IPS-11a (cell line): Measurements from ENCODE around the gene PITPNM3.
A peak's percentile ranks its signal among the peaks of the same experiment; 100 is the strongest.
"Not testable (repeated sequence)": the region's sequence is repeated elsewhere in the genome, so short reads cannot be mapped to it uniquely, and the experiment has no call there.

Source experiments
- H3K4me3 ChIP-seq: one replicate; pipeline ENCODE4 v1.5.1; 2013; ENCODE audit warnings: low read depth, low read length, control low read depth

The PITPNM3 gene

DNA sequence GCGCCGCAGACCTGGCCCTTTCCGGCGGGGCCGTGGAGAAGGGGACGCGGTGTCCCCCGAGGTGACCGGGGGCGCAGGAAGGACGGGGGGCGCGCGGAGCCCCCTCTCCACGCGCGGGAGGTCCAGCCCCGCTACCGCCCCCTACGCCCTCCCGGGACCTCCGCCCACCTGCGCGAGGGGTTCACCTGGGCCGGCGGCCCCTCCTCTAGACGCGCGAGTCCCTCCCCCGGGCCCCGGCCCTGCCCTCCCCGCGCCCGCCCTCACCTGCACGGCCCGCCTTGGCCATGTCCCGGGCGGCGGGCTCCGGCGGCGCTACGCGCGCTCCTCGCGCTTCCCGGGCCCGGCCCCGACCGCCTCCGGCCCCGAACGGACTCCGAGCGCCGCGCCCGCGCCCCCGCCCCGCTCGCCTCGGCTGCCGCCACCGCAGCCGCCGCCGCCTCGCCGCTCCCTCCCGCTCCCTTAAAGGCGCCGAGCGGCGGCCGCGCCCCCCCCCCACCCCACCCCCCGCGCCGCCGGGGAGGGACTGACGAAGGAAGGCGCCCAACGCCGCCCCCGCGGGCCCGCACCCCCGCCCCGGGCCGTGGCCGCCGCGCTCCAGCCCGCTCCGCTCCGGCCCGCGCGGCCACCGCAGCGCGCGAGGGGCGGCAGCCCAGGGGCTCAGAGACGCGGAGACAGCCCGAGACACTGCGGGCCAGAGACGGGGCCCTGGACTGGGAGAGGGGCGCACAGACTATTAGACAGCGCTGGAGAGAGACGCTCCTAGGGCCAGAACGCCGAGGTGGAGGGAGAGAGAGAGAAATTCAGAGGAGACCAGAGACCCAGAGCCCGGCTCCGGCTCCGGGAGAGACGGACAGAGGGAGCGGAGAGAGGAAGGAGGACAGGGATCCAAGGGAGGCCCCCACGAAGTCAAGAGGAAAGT is at the start of gene PITPNM3:
TSS of gene PITPNM3 (minus strand) at position 435 of the 919 bp plus-strand sequence. CDS start at position 286, 149 bp downstream.
- peak within 1 kb of the TSS; percentile 53 for H3K4me3 ChIP-seq

DNA sequence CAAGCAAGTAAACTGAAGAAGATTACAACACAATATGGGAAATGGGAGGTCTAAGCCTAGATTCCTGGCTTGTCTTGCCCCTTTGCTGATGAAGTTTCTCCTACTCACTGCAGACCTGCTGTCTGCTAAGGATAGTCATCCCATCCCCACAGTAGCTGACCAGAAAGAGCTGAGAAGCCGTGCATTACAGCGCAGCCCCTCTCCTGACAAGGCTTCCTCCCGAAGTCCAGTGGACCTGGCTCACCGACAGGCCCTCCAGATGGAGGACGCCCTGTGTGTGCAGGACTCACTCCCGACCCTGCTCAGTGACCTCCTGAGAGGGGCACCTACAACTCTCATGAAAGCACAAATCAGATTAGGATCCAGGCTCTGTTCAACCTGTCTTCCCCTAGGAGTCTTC is 48.8 kb upstream of the PITPNM3 start:
- H3K4me3 ChIP-seq, result no peak overlapping the region

DNA sequence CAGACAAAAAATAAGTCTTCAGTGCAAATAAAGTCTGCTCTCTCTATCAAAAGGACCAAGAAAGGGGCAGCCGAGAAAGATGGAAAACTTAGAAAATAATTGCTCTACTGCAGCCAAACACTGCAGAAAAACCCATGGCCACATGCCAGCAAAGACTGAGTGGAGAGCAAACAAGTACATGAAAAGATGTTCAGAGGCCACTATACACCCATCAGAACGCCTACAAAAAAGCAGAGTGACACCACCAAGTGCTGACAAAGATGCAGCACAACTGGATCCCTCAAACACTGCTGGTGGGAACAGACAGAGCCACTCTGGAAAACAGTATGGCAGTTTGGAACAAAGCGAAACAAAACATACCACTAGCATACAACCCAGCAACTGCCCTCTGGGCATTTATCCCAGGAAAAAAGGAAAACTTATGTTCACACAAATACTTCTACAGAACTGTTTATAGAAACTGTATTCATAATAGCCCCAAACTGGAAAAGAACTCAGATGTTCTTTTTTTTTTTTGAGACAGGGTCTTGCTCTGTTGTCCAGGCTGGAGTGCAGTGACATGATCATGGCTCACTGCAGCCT is 47.5 kb upstream of the PITPNM3 start:
- no peak overlapping the region for H3K4me3 ChIP-seq

- H3K4me3 ChIP-seq, result no peak overlapping the region
Observed at GRCh38 chr17:6602141-6602540, 45.8 kb upstream of the PITPNM3 start.

- H3K4me3 ChIP-seq, result no peak overlapping the region
Observed at GRCh38 chr17:6599364-6599763, 43.0 kb upstream of the PITPNM3 start.

- no peak overlapping the region for H3K4me3 ChIP-seq
Observed at GRCh38 chr17:6597727-6598126, 41.4 kb upstream of the PITPNM3 start.

DNA sequence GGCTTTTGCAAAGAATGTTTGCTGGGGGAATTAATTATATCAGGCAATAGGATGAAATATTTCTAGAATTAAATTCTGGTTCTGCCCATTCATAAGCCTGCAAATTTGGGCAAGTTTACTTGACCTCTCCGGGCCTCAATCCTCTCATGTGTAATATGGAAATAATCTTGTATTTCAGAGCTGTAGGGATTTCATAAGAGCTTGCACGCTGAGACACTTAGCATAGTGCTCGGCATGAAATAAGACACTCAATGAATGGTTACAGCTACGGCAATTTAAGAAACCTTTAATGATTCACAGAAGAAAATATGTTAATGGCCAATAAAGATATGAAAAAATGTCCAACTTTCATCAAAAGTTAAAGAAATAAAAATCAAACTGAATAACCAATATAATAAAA is 40.6 kb upstream of the PITPNM3 start:
- H3K4me3 ChIP-seq, result no peak overlapping the region

GRCh38 chr17:6596511-6596910 is 40.2 kb upstream of the PITPNM3 start:
- H3K4me3 ChIP-seq, result no peak overlapping the region

GRCh38 chr17:6596081-6596480 is 39.7 kb upstream of the PITPNM3 start:
- H3K4me3 ChIP-seq, result no peak overlapping the region

- not testable (repeated sequence) for H3K4me3 ChIP-seq
Observed at GRCh38 chr17:6593371-6593770, 37.0 kb upstream of the PITPNM3 start.

GRCh38 chr17:6592173-6592572 is 35.8 kb upstream of the PITPNM3 start:
- no peak overlapping the region for H3K4me3 ChIP-seq

- no peak overlapping the region for H3K4me3 ChIP-seq
Observed at GRCh38 chr17:6591599-6592158, 35.3 kb upstream of the PITPNM3 start.

DNA sequence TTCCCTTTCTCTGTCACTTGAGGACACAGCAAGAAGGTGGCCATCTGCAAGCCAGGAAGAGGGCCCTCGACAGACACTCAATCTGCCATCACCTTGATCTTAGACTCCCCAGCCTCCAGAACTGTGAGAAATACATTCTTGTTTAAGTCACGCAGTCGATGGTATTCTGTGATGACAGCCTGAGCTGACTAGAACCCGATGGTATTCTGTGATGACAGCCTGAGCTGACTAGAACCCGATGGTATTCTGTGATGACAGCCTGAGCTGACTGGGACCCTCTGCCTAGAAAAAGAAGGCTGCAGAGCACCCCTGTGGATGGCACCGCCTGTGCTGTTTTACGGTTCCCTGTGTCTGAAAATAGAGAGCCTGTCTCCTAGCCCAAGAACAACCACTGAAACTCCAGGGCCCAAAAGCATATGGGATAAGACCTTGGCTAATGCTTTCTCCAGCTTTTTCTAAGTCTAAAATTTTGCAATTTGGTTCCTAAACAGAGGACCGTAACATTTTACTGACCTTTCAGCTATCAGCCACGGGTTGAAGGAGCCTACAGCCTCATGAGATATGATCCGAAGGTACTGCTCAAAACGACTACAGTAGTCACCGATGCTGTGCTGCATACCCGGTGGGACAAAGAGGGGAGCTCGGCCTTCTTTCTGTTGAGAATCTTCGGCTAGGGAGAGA is 33.1 kb upstream of the PITPNM3 start:
- no peak overlapping the region for H3K4me3 ChIP-seq

DNA sequence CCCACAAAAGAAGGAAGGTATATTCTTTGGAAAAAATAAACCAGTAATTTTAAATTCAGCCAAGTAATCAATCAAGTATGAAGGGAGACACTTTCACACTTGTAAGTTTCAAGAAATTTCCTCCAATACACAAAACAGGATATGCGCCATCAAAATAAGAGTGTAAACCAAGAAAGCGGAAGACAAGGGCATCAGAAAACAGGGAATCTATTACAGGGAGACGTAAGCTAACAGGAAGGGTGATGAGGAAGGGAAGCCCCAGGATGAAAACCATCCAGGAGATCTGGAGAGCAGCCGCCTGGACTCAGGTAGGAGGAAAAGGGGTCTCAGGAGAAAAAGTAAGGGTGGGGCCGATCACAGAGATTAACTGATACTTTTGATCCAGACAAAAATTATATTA is 31.8 kb upstream of the PITPNM3 start:
- no peak overlapping the region for H3K4me3 ChIP-seq

- H3K4me3 ChIP-seq, result no peak overlapping the region
Observed at GRCh38 chr17:6587310-6587709, 31.0 kb upstream of the PITPNM3 start.

- H3K4me3 ChIP-seq, result no peak overlapping the region
Observed at GRCh38 chr17:6583411-6583810, 27.1 kb upstream of the PITPNM3 start.

DNA sequence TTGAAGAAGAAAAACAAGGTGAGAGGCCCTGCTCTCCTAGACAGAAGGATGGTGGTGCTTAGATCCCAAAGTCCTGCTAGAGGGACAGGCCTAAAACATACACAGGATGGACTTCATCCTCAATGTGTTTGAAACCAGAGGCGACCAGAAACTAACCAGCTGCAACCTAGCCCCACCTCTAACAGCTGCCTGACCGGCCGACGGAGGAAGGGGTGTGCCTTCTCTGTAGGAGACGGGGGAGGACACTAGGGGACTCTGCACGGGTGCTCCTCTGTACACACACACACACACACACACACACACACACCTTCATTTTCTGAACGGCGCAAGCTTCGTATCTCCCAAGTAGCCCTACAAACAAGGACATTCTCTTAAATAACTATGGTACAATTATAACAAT is 24.3 kb upstream of the PITPNM3 start:
- H3K4me3 ChIP-seq, result no peak overlapping the region

- H3K4me3 ChIP-seq, result no peak overlapping the region
Observed at GRCh38 chr17:6578491-6578890, 22.1 kb upstream of the PITPNM3 start.

DNA sequence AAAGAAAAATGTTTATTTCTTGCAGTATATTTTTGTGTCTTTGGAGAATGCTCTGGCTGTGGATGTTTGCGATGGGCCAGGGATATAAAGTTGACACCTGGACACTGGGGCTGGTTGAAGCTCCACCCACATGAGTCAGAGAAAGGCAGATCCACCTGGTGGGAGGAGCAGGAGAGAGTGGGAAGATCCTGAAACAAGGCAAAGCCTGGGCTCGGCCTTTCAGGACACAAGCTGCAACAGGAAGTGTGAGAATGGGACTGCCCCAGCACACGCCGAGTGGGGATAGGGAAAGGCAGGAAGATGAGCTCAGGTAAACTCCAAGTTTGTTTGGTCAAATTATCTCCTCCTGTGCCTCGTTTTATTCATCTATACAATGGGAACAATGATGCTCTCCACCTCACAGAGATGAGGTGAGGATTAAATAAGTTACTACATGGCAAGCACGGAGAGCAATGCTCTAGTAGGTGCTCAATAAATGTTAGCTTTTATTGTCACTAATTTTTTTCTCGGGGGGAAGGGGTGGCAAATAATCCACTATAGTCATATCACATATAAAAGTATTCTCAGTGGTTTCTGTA is 21.4 kb upstream of the PITPNM3 start:
- H3K4me3 ChIP-seq, result no peak overlapping the region

DNA sequence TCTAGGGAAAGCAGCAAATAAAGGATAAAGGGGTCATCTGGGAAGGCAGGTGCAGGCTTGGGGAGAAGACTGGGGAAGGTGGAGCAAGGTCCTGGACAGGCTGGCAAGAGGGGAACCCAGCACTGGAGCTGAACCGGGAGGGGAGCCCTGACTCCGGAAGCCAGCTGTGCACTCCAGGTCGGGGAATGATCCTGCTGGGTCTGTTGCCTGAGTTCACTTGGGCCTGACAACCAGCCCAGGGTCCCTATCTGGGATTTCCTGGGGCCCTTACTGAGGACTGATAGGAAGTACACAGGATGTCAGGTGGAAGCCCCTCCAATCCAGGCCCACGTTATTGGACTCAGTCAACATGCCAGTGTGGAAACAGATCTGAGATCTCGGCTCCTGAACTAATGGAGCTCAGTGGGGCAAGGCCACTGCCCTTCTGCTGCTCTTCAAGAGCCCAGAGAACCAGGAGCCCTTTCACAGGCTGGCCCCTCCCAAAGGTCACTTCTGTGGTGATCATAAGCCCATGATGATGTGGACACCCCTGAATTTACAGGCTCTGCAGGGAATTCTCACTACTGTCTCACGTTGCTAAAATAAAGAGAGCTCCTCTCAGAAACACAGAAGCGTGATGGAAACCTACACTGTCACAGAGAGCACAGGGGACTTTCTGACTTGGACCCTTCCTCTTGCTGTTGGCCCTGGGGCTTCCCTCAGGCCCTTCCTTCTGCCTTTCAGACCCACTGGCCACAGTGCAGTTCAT is 19.9 kb upstream of the PITPNM3 start:
- H3K4me3 ChIP-seq, result no peak overlapping the region
